RPMI7951 (cell line): Measurements from ENCODE around the gene RGS16. TPM values are rescaled to one million over a fixed set of nuclear protein-coding genes. Genes with fewer than 3 reads are reported as not detected.
"Not testable (repeated sequence)": the region's sequence is repeated elsewhere in the genome, so short reads cannot be mapped to it uniquely, and the experiment has no call there.

Experiments
- DNase-seq: peaks from one replicate; pipeline ENCODE4 v3.0.0-alpha.2; 2012; ENCODE audit warnings: low read depth
- total RNA-seq: library from RNA; depleted of rRNA; stranded (reverse); fragments of >200 nt; shearing (Covaris generic); gene quantifications from 2 replicates; pipeline ENCODE4 v1.2.3, GENCODE V29; 2014; rRNA removed

The RGS16 gene, protein sequence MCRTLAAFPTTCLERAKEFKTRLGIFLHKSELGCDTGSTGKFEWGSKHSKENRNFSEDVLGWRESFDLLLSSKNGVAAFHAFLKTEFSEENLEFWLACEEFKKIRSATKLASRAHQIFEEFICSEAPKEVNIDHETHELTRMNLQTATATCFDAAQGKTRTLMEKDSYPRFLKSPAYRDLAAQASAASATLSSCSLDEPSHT
- 4.1 and 4.6 TPM in 2 replicates for total RNA-seq

DNA sequence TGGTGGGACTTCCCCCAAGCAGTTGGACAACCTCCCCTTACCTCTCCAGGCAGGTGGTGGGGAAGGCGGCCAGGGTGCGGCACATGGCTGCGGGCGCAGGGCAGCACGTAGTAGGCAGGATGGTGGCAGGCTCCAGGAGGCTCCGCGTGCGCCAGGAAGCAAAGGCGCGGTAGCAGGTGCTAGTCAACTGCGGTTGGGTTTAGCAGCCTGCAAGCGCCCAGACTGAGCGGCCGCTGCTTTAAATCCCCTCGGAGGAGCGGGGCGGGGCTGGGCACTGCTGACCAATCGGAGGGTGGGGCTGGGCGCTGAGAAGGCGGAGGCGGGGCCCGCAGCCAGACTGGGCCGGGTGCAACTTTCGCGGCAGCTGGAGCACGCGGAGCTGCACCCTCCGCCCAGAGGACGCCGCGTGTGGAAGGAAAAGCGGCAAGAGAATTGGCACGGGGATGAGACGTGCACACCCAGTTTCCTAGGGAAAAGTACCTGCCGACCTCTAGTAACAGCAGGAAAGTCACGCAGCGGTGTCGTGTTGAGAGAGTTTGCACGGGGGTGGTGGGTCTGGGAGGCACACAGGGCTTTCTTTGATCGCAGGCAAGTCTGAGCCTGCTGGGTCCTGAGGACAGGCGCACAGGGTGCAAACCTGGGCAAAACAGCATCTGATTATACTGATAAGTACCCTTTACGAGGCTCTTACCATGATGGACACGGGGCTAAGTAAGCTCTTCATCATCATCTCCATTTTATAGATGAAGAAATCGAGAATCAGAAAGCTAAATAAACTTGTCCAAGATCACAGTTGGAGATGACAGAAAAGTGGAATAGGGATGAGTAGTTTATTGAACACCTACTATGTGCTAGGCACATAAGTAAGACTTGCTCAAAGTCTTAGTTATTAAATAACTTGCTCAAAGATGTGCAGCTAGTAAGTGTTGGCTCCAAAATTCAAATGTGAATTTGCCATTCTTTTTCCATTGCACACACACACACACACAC, at the start of gene RGS16:
Gene RGS16, minus strand, starts transcription at position 215 of the 990 bp plus-strand sequence. Its CDS starts 130 bp downstream, at position 85.
- peak; percentile 78 for DNase-seq

DNA sequence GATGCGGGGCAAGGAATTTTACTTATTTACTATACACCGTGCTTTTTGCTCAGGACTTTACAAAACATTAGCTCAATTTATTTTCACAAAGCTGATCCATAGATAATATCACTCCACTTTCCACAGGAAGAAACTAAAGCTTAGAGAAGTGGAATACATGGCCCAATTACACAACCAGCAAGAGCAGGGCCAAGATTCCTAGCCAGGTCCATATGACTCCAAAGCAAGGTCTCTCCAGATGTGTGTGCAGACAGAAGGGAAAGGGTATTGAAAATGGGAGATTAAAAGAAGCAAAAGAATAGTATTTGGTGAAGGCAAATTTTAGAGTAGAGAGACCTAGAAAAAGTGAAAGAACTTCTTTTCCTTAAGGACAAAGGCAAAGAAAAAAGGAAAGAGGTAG, 49.8 kb upstream of the RGS16 start:
- no peak for DNase-seq

DNA sequence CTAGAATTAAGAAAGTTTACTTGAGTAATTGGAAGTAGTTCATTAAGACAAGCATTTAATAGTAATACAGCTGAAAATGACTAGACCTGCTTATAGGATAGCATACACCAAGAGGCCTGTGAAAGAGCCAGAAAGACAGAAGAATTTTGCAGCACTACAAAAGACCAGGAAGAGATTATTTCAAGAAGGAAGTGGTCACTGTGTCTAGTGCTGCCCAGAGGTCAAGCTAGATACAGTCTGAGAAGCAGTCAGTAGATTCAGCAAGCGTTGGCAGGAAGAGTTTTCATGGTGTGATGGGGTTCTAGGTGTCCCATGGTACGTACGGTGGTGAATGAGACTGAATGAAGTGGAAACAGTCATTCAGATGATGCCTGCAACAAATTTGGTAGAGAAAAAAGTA, 48.7 kb upstream of the RGS16 start:
- no peak for DNase-seq

DNA sequence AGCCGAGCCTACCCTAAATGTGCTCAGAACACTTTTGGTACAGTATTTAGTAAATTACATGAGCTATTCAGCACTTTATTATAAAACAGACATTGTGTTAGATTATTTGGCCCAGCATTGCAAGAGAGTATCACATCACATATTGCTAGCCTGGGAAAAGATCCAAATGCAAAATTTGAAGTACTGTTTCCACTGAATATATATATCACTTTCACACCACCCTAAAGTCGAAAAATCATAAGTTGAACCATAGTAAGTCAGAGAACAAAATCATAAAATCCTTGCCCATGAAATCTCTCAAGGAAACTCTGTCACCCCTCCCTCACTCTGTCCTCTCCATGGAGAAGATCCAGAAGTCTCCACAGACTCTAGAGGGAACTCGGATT, 47.1 kb upstream of the RGS16 start:
- DNase-seq = no peak

DNA sequence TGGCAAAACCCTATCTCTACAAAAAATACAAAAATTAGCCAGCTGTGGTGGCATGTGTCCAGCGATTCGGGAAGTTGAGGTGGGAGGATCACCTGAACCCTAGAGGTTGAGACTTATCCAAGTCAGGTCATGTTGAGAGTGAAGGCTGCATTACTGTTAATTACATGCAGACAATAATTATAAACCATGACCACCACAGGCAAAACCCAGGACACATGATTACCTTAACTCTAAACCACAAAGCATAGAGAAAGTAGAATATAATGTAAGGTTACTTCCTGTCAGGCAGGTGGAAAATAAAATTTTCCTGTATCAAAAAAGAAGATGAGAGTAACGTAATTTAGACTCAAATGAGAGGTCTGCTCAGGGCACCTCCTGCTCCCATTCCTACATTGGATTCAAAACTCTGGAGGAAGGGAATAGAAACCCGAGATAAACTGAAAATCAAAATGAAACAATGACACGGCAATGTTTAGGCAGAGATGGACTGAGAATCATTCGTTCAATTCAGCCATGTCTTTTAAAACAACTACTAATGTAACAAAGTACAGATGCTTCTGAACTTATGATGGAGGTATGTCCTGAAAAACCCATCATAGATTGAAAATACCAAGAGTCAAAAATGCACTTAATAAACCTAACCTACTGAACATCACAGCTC, 46.6 kb upstream of the RGS16 start:
- DNase-seq = no peak

DNA sequence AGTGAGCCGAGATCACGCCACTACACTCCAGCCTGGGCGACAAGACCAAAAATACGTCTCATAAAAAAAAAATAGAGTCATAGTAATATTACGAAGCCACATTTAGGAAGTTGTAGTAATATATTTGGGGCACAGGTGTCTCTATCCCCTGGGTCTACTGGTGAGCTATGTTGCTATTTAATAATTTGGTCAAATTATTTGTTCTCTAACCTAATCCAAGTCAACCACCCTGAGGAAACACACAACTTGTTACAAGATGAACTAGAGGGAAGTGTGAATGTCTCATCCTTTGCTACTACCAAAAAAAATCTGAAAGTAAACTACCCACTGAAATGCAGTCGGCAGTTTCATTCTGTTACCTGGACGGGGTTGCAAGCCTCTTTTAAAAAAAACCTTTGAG, 44.9 kb upstream of the RGS16 start:
- no peak for DNase-seq

DNA sequence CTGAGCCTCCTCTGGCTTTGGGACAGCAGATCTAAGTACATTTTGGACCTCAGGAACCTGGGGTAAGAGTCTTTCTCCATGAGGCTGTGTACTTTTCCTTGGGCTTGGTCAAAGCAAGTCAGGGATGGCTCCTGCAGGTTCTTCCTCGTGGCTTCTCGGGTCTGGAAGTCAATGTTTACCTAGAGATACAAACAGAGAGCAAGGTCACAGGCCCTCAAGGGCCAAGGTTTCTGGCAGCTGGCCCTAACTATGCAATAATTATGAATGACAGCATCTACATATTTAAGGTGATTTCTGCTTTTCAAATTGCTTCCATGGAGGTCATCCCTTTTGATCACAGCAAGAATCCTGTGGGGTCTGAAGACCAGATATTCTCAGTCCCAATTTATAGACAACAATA, 42.5 kb upstream of the RGS16 start:
- DNase-seq = no peak

DNA sequence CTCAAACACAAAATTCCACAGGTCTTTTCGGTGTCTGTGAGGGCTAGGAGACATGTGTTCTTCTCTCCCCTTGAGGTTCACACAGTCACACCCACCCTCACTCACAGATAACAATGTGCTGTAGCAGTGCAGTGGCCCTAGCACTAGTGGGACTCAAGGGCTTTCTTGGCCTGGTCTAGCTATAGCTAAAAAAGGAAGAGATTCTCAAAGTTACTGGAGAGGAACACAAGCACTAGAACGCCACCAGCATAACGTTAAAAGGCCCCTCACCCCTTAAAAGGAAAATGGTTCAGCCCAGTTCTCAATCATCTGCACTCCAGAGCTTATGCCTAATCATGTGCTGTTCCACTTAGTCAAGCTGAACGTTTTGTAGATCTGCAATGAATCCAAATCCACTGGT, 40.7 kb upstream of the RGS16 start:
- no peak for DNase-seq

DNA sequence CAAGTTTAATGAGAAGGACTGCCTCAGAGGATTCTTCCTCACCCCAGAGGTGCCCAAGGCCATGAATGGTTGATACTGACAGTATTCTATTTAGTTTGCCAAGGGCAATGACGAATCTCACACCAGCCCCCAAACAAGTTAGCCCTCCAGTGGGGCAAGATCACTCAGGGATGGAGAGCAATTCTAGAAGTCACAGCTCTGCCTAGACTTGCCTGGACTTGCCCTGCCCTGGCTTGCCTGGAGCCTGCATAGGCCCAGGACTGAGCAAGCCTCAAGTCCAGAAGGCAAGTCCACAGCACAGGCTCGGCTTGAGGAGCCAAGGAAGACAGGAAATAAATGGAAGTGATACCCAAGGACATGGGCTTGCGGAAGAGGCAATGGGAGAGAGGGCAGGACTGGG, 39.5 kb upstream of the RGS16 start:
- DNase-seq = no peak

DNA sequence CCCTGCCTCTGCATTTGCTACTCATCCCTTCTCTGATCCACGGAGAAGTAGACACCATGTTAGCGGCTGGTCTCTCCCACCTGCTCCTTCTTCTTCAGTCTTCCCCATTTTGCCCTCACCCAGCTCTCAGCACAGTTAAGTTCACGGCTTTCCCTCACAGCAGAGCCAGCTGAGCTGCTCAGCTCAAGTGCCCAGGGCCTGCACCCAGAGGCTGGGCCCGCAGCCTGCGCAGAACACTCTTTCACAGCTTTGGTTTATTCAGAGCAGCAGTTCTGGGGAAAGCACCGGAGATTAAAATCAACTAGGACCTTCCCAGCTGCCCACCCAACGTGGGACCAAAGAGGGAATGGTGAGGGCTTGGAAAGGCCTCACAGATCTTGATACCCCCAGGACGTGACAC, 38.3 kb upstream of the RGS16 start:
- no peak for DNase-seq

DNA sequence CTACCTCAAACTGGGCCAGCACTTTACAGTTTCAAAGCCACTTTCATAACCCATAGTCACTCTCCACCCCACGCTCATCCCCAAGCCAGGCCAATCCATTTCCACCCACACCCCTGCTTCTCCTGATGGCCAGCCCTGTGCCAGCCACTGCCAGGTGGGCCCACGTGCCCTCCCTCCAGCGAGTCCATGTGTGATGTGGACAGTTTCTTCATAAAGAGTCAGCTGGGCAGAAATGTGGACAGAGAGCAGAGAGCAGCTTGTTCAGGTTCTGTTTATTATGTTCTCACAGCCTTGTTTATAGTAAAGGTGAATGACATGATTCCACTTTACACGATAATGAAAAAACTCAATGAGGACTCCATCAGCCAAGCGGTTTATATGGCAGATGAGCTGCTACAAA, 37.4 kb upstream of the RGS16 start:
- no peak for DNase-seq

DNA sequence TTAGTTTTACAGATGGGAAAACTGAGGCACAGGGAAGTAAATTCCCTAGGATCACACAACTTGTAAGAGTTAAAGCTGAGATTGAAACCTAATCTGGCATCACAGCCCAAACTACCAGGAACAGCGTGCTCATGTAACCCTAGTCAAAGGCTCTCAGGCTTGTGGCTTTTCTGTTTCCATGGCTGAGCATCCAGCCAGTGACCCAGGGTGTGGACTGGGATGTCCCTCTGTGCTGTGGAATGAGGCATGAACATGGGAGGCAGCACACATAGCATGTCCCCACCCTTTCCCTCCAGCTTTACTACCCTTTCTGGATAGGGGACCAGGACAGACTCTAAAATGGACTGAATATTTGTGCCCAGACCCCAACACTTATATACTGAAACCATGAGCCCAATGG, 35.1 kb upstream of the RGS16 start:
- no peak for DNase-seq

DNA sequence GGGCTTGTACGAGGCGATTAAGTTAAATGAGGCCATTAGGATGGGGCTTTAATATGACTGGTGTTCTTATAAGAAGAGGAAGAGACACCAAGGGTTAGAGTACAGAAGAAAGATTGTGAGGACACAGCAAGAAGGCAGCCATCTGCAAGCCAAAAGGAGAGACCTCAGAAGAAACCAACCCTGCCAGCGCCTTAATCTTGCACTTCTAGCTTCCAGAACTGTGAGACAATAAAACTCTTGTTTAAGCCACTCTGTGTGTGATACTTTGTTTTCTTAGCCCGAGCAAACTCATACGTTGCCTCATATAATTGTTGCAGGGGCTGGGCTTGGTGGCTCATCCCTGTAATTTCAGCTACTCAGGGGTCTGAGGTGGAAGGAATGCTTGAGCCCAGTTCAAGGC, 33.6 kb upstream of the RGS16 start:
- DNase-seq = no peak

DNA sequence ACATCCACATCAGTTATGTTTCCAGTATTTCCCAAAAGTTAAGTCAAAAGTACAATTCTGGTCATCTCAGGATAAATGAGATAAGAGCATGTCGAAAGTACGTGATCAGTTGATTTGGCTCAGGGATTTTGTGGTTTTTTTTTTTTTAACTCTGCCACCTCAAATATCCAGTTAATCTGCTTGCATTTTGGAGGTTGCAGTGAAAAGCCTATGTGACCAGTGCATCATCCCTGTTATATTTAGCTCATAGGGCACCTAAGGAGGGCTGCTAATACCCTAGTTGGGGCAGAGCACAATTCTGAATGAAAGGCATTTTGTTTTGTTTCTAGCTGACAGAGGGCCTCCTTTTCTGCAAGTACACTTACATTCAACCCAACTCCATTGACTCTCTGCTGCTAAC, 31.7 kb upstream of the RGS16 start:
- no peak for DNase-seq

DNA sequence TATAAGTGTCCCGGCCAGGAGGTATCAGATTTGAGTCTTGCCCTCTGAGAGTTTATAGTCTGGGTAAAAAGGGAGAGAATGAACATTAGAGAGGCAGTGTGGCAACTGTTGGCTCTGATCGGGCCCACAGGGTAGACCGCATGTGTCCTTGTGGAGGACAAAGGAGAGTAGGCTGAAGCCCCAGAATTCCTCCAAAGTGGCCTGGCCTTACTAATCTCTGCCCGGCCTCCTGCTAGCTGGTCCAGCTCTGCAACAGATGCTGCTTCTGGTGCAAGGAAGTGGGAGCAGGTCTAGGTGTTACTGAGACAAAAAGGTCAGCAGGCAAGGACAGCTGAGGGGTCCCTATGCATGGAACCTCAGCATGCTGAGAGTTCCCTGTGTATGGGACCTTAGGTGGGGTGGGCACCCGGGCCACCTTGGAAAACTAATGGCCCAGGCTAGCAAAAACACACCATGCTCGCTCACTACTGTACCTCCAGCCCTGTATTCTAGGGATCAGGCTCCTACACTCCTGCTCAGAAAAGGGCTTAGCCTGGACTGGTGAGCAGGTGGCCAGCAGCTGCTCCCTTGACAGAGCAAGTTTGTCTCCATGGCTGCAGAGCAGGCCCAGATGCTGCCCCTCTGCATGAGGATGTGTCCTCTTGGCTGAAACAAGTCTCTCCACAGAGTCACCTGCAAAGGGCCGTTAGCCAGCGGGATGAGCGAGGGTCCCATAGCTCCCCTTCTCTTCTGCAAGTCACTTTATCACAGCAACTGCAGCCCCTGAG, 30.3 kb upstream of the RGS16 start:
- no peak for DNase-seq

DNA sequence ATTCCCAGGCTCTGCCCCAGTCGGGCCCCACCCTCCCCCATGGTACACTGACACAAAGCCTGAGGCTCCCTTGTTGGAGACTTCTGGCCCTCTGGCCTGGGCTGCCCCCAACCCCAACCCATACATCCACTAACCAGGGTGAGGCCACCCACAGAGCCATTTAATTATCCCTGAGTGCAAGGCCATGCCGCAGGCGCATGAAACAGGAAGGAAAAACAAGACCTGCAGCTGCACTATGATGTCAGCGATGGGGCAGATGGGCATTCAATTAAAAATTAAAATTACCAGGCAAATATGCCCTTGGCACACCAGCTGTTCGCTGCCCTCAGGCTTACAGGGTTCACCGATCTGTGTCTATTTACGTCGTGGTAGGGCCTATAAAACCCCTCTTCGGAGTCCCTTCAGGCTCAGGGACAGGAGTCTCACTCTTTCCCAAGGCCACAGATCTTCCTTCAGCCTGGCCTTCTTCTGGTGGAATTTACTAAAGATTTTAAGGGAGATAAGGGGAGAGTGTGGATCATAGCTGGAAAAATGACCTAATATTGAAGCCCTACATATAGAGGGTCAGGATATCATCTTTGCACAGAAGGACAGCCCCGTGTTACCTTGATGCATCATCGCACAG, 29.6 kb upstream of the RGS16 start:
- DNase-seq = peak; percentile 56

DNA sequence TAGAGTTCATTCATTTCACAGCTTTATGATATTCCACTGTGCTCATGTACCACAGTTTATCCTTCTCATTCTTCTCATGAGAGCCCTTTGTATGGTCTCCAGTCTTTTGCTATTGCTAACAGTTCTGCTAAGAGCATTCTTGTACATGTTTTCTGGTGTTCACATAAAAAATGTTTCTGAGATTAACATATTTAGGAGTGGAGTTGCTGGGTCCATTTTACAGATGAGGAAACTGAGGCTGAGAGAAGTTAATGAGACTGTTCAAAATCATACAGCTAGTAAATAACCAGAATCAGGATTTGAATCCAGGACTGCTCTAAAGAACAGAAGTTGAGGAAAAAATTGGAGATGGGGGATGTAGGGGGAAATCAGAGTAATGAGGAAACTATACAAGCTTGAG, 28.8 kb upstream of the RGS16 start:
- no peak for DNase-seq

DNA sequence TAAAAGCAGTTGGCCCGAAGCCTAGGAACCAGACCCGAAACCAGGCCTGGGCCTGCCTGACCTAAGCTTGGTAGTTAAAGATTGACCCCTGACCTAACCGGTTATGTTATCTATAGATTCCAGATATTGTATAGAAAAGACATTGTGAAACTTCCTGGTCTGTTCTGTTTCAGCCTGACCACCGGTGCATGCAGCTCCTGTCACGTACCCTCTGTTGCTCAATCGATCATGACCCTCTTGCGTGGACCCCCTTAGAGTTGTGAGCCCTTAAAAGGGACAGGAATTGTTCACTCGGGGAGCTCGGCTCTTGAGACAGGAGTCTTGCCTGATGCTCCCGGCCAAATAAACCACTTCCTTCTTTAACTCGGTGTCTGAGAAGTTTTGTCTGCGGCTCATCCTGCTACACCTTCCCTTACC, 28.3 kb upstream of the RGS16 start:
- not testable (repeated sequence) for DNase-seq

DNA sequence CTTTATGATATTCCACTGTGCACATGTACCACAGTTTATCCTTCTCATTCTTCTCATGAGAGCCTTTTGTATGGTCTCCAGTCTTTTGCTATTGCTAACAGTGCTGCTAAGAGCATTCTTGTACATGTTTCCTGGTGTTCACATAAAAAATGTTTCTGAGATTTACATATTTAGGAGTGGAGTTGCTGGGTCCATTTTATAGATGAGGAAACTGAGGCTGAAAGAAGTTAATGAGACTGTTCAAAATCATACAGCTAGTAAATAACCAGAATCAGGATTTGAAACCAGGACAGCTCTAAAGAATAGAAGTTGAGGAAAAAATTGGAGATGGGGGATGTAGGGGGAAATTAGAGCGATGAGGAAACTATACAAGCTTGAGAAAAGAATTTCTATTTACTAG, 27.8 kb upstream of the RGS16 start:
- no peak for DNase-seq

DNA sequence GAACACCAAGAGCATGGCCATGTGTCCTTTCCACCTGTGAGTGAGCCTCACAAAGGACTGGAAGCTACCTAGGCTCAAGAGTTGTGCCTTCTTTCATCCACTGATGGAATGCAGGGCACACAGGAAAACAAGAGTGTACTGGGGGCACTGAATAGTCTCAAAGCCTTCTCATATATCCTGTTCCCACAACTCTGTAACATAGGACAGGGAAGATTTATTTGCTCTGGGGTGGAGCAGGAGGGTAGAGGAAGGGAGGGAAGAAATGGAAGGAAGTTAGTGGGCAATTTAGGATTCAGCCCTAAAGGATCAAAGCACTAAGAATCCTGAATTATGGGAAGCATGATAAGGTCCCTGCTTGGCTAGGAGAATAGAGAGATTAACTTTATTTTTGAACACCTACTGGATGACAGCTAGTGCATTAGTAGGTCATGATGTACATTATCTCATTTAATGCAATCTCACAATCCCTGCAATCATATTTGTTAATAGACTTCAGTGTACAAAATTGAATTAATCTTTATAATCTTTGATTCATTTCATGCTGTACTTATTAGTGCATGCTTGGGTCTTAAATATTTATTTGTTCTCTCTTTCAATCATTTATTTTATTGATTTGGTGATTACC, 27.0 kb upstream of the RGS16 start:
- no peak for DNase-seq

DNA sequence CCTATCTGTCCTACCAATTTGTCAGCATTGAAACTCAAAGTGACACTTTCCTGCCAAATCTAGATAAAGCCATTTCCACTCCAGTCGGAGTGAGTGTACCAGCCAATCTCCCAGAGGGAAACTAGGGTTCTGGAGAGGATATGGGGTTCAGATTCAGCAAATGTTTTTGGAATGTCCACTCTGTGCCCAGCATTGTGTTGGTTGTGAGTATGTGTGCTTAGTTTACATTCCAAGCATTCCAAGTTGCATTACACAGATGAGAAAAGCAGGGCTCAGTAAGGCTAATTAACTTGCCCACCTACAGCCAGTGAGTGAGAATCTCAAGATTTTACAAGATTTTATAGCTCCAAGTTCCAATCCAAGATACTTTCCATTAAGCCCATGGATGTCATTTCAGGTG, 26.4 kb upstream of the RGS16 start:
- no peak for DNase-seq
